Suppressor macrophage treated with lipopolysaccharide for 1 hour (primary cell): ENCODE results near the gene REPS2.
A peak's percentile ranks its signal among the peaks of the same experiment; 100 is the strongest.
"Not testable (repeated sequence)": the region's sequence is repeated elsewhere in the genome, so short reads cannot be mapped to it uniquely, and the experiment has no call there.

Experiments
- DNase-seq, 3 donors: peaks; one replicate each; pipeline ENCODE4 v3.0.0-alpha.2; 2020 to 2022

Gene REPS2

DNA sequence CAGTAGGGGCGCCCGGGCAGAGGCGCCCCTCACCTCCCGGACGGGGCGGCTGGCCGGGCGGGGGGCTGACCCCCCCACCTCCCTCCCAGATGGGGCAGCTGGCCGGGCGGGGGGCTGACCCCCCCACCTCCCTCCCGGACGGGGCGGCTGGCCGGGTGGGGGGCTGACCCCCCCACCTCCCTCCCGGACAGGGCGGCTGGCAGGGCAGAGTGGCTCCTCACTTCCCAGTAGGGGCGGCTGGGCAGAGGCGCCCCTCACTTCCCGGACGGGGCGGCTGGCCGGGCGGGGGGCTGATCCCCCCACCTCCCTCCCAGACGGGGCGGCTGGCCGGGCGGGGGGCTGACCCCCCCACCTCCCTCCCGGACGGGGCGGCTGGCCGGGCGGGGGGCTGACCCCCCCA lies 18.5 kb downstream of the REPS2 start:
- DNase-seq = not testable (repeated sequence)

DNA sequence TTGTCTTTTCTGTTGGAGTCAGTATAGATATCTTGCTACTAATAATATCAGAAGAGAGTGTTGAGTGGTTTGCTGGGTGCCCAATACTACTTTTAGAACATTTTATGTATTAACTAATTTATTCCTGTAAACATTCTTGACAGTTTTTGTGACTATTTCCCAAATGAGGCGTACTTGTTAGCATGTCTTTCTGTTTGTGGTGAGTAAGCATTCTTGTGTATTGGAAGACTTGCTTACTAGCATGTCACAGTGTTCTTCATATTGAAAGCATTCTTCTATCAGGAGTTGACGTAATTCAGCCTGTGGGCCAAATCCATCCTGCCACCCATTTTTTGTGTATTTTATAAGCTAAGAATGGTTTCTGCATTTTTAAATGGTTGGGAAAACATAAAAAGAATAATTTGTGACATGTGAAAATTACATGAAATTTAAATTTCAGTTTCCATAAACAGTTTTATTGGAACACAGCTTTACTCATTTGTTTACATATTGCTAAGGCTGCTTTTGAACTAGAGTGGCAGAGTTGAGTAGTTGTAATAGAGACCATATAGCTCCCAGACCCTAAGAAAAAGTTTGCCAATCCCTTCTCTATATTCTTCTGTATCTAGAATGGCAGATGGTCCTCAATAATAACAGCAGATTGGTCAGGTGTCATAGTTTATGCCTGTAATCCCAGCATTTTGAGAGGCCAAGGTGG lies 20.4 kb downstream of the REPS2 start:
- DNase-seq = no peak

- DNase-seq = not testable (repeated sequence)
These were observed 22.3 kb downstream of the REPS2 start for GRCh38 chrX:16968753-16969152.

DNA sequence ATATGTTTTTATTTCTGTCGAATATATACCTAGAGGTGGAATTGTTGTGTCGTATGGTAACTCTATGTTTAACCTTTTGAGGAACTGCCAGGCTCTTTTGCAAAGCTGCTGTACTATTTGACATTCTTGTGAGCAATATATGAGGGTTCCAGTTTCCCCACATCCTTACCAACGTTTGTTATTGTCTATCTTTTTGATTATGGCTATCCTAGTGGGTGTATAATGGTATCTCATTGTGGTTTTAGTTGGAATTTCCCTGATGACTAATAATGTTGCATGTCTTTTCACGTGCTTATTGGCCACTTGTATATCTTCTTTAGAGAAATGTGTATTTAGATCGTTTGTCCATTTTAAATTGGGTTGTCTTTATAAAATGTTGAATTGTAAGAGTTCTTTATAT lies 24.5 kb downstream of the REPS2 start:
- peak; percentile 36 to 66 (median 62) for DNase-seq

- DNase-seq = no peak
These were observed 25.2 kb downstream of the REPS2 start for GRCh38 chrX:16971694-16972093.

DNA sequence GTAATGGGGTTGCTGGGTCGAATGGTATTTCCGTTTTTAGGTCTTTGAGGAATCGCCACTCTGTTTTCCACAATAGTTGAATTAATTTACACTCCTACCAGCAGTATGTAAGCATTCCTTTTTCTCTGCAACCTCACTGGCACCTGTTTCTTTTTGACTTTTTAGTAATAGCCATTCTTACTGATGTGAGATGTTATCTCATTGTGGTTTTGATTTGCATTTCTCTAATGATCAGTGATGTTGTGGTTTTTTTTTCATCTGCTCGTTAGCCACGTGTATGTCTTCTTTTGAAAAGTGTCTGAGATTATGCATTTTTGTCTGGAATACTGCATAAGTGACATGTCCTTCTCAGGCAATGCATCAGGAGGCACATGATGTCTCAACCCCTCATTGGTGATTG lies 28.8 kb downstream of the REPS2 start:
- DNase-seq = no peak

GRCh38 chrX:16977771-16978170 lies 31.3 kb downstream of the REPS2 start:
- DNase-seq = no peak

GRCh38 chrX:16978193-16978984 lies 31.9 kb downstream of the REPS2 start:
- no peak for DNase-seq

- no peak for DNase-seq
These were observed 32.8 kb downstream of the REPS2 start for GRCh38 chrX:16979226-16979625.

- DNase-seq = no peak
These were observed 34.8 kb downstream of the REPS2 start for GRCh38 chrX:16981209-16981608.

DNA sequence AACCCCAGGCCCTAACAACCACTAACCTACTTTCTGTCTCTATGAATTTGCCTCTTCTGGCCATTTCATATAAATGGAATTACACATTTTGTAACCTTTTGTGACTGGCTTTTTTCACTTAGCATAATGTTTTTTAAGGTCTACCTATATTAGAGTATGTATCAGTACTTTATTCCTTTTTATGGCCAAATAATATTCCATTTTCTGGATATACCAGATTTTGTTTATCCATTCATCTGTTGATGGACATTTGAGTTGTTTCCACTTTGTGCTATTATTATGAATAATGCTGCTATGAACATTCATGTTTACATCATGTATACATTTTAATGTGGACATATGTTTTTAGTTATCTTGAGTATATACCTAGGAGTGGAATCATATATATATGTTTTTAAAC lies 35.5 kb downstream of the REPS2 start:
- DNase-seq = no peak

DNA sequence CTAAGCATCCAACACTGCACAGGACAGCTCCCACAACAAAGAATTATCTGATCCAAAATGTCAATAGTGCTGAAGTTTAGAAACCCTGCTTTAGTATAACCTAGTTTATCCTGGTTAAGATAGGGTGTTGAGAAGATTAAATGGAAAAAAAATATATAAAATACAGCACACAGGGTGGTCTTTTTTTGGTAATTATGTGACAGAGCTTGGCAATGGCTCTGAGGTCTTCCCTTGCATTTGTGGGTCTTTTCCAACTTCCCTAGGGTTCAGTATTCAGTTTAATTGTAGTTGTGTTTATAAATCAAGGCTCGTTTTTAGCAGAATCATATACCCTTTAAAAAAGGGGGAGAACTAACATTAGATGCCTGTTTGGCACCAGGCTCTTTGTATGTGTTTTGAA lies 36.6 kb downstream of the REPS2 start:
- no peak for DNase-seq

GRCh38 chrX:16985286-16985685 lies 38.8 kb downstream of the REPS2 start:
- no peak for DNase-seq

DNA sequence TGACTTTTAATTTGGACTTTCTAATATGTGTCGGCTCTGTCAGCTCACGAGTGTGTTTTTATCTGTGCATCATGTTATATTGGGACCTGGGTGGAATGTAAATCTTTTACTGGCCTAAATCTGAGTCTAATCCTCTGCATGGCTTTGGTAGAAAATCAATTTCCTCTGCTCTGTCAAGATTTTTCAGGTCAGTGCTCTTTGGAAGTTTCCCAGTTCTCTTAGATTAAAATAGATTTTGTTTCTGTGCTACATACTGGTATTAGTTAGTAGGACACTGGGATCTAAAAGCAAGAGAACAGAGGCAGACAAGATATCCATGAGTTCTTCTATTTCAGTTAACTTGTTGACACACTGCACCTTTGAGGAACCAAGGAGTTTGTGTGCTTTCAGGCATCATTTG lies 39.7 kb downstream of the REPS2 start:
- no peak for DNase-seq

DNA sequence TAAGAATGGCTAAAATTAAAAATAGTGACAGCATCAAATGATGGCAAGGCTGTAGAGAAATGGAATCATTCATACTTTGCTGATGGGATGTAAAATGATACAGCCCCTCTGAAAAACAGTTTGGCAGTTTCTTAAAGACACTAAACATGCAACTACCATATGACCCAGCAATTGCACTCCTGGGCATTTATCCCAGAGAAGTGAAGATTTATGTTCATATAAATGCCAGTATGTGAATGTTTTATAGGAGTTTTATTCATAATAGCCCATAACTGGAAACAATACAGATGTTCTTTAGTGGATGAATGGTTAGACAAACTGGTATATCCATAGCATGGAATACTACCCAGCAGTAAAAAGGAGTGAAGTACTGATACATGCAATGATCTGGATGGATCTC lies 43.3 kb downstream of the REPS2 start:
- DNase-seq = no peak

DNA sequence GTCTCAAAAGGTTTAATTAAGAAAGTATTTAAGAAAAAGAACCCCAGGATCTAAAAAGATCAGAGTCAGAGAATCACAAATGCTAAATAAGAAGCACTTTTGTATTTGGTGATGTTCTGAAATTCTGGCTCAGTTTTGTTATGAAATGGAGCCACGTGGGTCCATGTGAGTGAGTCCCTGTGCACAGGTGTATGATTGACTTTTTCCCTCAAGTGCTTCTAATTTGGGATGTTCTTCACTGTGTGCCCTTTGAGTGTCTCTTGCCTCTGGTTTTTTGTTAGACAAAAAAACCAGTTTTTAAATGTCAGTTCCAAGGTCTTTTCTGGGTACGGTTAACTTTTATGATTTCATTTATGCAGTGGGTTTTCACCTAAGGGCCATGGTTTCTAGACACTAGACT lies 44.4 kb downstream of the REPS2 start:
- DNase-seq = no peak

- no peak for DNase-seq
These were observed 46.0 kb downstream of the REPS2 start for GRCh38 chrX:16992445-16992844.

- DNase-seq = no peak
These were observed 46.5 kb downstream of the REPS2 start for GRCh38 chrX:16992951-16993350.

GRCh38 chrX:16993791-16994318 lies 47.4 kb downstream of the REPS2 start:
- DNase-seq = no peak

- no peak for DNase-seq
These were observed 48.3 kb downstream of the REPS2 start for GRCh38 chrX:16994736-16995135.

DNA sequence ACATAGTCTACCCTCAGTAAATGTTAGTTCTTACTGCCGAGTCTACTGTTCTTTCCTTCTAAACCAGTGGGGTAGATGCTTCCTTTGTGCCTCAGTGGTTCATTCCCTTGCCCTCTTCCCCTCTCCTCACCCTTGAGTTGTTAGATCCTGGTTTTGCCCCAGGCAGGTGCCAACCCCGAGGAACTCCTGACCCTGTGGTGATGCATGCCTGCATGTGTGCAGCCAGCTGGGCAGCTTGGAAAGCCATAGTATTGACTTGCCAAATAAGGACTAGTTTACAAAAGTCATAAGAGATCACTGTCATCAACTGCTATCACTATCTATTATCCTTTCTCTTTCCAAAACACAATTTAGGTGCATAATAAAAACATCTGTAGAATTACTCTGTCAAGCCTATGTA lies 50.9 kb downstream of the REPS2 start:
- DNase-seq = no peak

DNA sequence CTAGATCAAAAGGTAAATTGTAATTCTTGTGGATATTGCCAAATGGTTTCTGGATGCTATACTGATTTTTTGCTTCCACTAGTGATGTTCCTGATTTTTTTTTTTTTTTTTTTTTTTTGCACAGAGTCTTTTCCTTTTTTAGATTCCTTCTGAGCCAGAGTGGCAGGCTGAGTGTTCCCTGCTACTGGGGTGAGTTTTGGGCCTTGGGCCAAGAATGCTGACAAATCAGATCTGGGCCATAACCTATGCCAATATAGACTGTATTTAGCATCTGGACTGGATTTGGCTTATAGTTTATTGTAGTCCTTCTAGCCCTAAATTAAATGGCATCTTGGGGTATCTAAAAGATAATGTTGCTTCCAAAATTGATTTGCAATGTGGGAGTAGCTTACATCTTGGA lies 52.8 kb downstream of the REPS2 start:
- no peak for DNase-seq

- DNase-seq = no peak
These were observed 54.3 kb downstream of the REPS2 start for GRCh38 chrX:17000751-17001150.

DNA sequence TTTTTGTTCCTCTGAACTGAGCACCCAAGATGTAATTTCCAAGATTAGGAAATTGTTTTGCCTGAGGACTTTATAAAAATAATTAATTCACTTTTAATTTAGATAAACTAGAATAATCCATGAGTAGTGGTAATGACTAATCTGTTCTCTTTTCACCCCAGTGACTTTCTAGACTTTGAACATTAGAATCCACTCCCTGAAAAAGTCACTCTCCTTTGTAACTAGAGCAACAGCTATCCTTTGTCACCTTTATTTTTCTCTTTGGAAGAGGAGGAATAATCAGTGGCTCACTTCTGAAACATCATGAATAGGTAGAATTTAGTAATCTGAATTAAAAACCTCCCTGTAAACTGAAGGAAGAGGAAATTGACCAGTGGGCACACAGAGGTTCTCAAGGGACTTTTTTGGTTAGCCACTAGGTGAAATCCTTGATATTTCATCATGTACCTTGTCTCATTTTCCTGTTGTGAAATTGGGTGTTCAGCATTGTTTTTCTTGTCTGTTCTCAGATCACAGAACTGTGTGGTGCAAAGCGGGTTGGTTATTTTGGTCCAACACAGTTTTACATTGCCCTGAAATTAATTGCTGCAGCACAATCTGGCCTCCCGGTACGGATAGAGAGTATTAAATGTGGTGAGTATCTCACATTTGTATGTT lies 59.4 kb downstream of the REPS2 start:
- DNase-seq = peak; percentile 27 to 65 (median 61)
